Activated T-helper 1 cell treated with Interleukin-2 at 50 U/mL for 16 hours (primary cell): ENCODE results near the gene GOT2.
"Not testable (repeated sequence)": the region's sequence is repeated elsewhere in the genome, so short reads cannot be mapped to it uniquely, and the experiment has no call there.

Experiments
- DNase-seq: peaks from one replicate; pipeline ENCODE4 v3.0.0-alpha.2; 2020; ENCODE audit warnings: low read depth

GOT2 gene

DNA sequence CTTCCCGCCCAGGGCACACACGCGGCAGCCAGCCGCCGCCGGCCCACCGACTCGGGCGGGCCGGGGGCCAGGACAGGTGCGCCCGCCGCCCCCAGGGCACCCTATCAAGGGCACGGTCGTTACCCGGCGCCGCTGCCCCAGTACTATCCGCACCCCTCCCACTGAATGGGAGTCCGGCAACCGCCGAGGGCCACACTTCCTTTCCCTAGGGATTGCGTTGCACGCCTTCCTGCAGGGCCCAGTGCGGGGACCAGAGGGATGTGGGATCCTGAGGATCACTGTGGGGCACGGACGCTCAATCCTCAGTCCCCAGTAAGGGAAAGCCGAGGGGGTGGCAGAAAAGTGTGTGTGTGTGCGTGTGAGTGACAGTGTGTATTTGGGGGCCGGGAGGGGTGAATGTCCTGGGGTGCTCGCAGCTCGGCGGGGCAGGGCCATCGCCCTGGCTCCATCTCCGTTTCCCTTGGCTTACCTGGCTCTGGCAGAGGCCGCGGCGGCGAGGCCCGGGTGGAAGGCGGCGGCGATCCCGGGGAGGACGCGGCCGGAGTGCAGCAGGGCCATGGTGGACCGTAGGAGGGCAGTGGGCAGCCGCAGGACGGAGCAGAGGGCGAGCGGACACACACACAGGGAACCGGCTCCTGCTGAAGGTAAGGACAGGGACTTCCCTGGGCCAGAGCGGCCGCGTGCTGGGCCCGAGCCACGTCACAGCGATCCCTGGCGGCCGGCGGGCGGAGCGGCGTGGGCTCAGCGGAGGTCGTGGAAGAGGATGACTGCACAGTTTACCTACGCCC lies at the start of gene GOT2:
Gene GOT2 (minus strand): TSS at position 646 of the 788 bp plus-strand sequence. CDS start 88 bp downstream, at position 558.
- peak; percentile 70 for DNase-seq

DNA sequence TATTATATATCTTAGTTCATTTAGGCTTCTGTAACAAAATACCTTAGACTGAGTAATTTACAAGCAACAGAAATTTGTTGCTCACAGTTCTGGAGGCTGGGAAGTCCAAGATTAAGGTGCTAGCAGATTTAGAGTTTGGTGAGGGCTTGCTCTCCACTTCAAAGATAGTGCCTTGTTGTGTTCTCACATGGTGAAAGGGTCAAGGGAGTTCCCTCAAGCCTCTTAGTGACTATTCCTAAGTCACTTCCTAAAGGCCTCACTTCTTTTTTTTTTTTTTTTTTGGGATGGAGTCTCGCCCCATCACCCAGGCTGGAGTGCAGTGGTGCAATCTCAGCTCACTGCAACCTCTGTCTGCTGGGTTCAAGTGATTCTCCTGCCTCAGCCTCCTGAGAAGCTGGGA lies 45.2 kb upstream of the GOT2 start:
- DNase-seq, result not testable (repeated sequence)

- DNase-seq, result no peak
These were observed 39.8 kb upstream of the GOT2 start for GRCh38 chr16:58773870-58774269.

DNA sequence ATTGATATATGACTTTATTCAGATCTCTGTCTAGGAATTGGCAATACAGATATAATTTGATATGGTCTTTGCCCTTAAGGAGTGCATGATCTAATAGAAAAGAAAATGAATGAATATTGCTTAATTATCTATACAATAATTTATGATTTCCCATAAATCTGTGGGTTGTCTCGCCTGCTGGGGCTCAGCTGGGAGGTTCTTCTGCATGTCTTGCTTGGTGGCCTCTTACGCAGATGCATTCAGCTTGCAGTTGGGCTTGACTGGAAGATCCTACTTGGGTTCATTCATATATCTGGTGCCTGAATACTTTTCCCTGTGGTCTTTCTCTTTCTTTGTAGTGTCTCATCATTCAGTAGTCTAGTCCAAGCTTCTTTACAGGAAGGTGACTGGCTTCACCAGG lies 34.0 kb upstream of the GOT2 start:
- DNase-seq, result no peak

DNA sequence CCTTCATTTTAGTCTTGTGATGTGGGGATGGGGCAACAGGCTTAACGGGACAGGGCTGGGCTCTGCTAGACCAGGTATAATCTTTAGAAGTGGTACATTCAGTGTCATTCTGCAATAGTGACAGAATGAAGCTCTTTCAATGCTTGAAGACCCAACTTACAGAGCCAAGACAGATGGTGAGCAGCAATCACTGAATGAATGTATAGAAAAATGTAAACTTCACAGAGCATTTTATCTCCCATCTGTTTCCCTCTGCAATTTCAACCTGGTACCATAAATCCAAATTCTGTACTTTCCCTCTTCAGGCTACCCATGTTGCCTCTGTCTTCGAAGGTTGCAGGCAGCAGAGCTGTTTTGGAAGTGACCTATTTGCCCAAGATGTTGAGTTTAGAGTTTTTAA lies 33.5 kb upstream of the GOT2 start:
- no peak for DNase-seq

GRCh38 chr16:58756650-58757332 lies 22.7 kb upstream of the GOT2 start:
- DNase-seq, result no peak

GRCh38 chr16:58755989-58756649 lies 22.0 kb upstream of the GOT2 start:
- peak; percentile 59 for DNase-seq

DNA sequence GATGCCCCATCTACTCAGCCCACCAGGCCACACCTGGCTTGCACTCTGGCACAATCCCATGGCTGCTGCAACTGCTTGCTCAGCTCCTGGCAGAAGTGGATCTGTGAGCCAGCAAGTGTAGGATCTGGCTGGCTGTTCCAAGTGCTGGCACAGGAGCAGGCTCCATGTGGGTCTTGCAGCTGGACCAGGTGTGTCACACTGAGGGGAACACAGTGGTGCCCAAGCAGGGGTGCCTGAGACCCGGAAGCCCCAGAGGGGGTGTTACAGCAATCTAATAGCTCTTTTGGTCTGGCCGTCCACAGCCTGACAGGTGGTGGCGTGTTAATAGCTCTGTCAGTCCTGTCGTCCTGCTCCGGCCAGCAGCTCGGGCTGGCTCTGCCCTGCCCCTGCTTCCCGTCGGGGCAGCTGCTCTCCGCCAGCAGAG lies 19.6 kb upstream of the GOT2 start:
- DNase-seq, result no peak

DNA sequence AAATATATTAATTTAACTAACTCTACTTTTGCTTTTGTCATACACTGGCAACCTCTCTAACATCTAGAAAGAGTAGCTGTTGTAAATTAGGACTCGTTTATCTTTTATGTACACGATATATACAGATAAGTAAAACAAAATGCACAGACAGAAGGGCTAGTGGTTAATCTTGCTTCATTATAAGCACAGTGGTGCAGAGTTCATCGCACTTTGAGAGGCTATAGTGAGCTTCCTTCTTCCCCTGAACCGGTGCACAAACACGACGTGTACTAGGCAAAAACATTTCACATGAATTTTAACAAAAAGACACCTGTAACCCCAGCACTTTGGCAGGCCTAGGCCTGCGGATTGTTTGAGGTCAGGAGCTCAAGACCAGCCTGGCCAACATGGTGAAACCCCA lies 10.4 kb upstream of the GOT2 start:
- DNase-seq, result no peak

- no peak for DNase-seq
These were observed 7.9 kb upstream of the GOT2 start for GRCh38 chr16:58741976-58742375.

DNA sequence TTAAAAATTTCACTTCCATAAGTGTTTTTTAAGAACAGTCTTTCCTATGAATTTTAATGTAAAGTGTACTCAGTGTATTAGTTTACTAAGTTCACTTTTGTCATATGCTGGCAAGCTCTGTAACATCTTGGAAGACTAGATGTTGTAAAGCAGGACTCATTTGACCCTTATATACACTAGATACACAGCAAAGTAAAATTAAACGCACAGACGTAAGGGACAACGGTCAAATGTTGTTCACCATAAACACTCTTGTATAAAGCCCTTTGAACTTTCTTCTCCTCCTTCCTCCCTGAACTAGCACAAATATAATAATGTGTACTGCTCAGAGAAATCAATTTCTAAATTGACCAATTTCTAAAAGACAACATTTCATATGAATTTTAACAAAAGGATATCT lies 7.0 kb upstream of the GOT2 start:
- DNase-seq, result no peak

- DNase-seq, result no peak
These were observed 4.7 kb upstream of the GOT2 start for GRCh38 chr16:58738672-58739296.

DNA sequence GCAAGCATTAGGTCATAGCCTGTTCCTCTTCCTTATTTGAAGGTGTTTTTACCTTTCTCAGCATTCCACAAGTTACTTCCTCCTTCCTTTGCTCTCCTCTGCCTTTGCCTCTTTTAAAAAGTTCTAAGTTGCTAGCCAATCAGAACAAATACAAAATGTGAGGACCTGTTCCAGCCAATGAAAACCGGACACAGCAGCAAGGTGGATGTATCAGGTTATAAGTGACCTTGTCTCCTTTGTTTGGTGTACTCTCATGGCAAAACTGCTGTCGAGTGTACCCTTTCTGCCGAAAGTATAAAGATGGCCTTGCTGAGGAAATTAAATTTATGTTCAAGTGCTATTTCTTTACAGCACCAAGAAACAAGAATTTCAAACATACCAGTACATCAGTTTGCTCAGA lies 2.2 kb upstream of the GOT2 start:
- DNase-seq, result not testable (repeated sequence)

DNA sequence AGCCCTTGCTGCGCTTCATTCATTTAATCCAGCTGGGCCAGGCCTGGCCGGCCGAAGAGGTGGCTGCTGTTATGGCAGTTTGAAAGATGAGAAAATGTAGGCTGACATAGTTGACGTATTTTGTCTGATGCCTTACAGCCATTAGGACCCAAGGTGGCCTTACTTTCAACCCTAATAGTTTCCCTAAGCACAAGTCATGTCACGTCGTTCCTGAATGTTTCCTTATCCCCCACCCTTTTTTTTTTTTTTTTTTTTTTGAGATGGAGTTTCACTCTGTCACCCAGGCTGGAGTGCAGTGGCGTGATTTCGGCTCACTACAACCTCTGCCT lies 307 bp upstream of the GOT2 start:
- DNase-seq, result no peak

DNA sequence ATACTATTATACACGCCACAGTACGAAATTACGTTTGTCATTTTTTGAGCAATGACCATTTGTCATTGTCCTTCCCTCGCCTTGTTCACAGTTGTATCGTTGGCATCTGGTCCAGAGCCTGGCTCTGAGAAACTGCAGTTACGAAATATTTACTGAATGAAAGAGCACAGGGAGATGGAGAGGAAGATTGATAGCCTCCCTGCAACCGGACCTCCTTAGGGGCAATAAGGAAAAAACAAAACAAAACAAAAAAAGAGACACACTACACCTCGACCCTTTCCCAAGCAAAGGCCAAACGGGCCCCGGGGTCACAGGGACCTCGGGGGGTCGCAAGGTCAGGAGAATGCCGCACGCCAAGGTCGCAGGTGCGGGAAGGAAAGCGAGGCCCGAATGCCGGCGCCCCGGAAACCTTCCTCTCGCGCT lies 857 bp downstream of the GOT2 start:
- no peak for DNase-seq

DNA sequence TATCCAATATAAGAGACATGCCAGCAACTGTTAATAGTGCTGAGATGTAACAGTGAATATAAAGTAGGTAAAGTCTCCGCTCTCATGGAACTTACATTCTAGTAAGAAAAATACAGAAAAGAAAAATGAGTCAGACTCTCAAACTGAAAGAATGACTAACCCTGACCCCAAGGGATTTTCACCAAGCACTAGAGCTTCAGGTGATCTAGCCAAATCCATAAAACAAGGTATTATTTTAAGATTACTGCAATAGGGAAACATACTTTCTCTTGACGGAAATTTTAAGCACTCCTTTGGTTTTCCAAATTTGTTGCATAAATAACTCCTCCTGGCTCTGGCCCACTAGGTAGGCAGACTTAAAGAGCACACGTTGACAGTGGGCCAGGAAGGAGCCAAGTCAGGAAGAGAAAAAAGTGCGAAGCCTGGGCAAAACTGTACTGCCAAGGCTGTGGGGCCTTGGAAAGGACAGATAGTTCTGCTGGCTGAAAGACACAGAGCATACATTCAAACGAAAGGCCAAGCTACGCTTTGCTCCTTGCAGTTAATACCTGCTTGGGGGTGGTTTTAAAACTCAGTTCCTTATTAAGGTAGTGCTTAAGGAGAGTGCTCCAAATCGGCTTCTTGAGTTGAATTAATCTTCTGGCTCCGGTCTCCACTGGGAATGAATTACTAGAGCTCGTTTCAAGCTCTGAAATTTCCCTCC lies 1.4 kb downstream of the GOT2 start:
- DNase-seq, result no peak

DNA sequence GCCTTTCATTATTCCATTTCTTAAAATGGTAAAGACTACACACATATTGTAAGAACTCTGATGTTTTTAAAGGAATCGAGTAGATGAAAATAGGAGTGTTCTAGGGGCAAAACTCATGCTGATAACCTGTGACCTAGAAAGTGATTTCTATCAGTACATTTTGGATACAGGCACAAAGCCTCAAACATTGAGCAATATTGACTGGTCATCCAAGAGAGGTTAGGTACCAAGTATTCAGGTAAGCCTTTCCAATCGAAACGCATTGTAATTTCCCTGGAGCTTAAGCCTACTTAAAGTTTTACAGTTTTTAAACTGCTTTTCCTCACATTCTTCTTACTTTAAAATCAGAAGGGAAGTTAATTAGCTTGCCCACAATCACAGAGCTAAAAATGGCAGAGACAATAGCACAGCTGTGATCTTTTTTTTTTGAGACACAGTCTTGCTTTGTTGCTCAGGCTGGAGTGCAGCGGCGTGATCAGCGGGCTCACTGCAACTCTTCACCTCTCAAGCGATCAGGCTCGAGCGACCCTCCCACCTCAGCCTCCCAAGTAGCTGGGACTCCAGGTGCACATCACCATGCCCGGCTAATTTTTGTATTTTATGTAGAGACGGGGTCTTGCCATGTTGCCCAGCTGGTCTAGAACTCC lies 3.3 kb downstream of the GOT2 start:
- no peak for DNase-seq

DNA sequence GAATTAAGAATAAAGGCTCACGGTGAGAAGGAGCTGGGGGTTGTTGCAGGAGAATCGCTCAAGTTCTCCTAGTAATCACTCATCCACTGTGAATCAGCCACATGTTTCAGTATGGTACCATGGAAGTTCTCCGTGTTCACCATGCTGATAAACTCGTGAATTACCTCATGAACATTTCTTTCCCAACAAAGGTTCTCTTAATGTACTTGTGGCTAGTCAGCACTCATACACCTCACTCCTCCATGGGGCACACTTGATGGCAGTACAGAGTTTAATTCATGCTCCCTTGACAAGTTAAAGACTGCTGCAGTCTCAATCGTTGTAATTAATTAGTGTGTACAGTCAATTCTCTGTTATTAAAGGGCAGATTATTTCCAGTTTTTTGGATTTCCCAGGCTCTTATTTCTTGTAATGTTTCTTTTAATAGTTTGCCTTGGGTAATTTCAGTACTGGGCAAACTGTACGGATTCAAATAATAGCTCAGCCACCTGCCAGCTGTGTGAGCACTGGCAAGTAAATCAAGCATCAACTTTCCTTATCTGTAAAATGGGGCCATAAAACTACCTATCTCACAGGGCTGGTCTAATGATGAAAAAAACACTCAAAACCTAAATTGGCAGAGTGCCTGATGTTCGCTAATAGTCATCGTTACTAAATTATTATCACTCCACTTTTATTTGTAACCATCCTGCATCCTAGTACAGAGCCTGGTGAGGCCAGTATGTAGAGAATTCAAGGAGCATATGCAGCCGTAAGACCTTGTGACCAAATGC lies 6.1 kb downstream of the GOT2 start:
- DNase-seq, result no peak

- no peak for DNase-seq
These were observed 6.9 kb downstream of the GOT2 start for GRCh38 chr16:58727028-58727781.

DNA sequence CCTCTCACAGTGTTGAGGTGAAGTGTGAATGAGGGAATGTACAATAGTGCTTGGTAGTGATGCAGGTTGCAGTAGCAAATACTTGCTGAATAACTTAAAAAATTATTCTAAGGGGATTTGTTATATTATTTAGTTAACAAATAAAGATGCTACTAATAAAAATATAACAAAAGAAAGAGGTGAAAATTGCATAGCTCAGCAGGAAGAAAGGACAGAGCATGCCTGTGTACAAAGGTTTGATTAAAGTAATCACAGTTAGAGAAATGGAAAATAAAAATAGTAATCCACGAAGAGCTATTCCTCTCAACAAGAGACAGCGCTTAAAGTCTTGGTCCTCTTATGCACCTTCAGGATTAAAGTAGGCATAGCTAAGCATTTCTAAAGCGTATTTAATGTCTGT lies 11.0 kb downstream of the GOT2 start:
- no peak for DNase-seq
